ENCODE data around the gene EZH2.

Gene EZH2

GRCh38 chr7:148847815-148848734, 36.0 kb downstream of the EZH2 start:
- DNase-seq (ENCODE audit: low read depth in 1 of 2, low spot score in 1 of 2) = no peak
- H3K4me3 ChIP-seq (replicated peaks; ENCODE audit: insufficient read depth, low read length) = no peak overlapping the region
- no peak overlapping the region for H3K27ac ChIP-seq (replicated peaks)
- H3K27me3 ChIP-seq (ENCODE audit: insufficient read depth, poor library complexity, severe bottlenecking) = no peaks in the 10 kb centered on the region
- TF ChIP-seq POLR2AphosphoS5 (IDR thresholded peaks at IDR 0.05; ENCODE audit: low read depth) = no peak
- TF ChIP-seq REST (IDR thresholded peaks at IDR 0.05; ENCODE audit: insufficient replicate concordance, low read depth) = no peak

- no peak overlapping the region for H3K4me3 ChIP-seq (replicated peaks; ENCODE audit: insufficient read depth, low read length)
- no peaks in the 10 kb centered on the region for H3K27me3 ChIP-seq (ENCODE audit: insufficient read depth, poor library complexity, severe bottlenecking)
- DNase-seq (ENCODE audit: low read depth in 1 of 2, low spot score in 1 of 2) = peak in 1 of 2 experiments; percentile 12
- TF ChIP-seq GABPA (IDR thresholded peaks at IDR 0.05; ENCODE audit: low read depth) = no peak
- TF ChIP-seq CTCF (IDR thresholded peaks at IDR 0.05; ENCODE audit: insufficient read depth, low read length) = no peak
- no peak for TF ChIP-seq POLR2AphosphoS5 (IDR thresholded peaks at IDR 0.05; ENCODE audit: low read depth)
- no peak for TF ChIP-seq SPI1 (IDR thresholded peaks at IDR 0.05; ENCODE audit: borderline replicate concordance, low read depth)
- no peak for TF ChIP-seq REST (IDR thresholded peaks at IDR 0.05; ENCODE audit: insufficient replicate concordance, low read depth)
- 0 out of 2 replicates have a peak overlapping the region, but pooled peaks have one; percentile 22 for H3K27ac ChIP-seq (replicated peaks)
These were observed 45.2 kb downstream of the EZH2 start for GRCh38 chr7:148838905-148839304.

GRCh38 chr7:148835854-148836253, 48.2 kb downstream of the EZH2 start:
- TF ChIP-seq SPI1 (IDR thresholded peaks at IDR 0.05; ENCODE audit: borderline replicate concordance, low read depth) = no peak
- TF ChIP-seq CTCF (IDR thresholded peaks at IDR 0.05; ENCODE audit: insufficient read depth, low read length) = no peak
- no peak for TF ChIP-seq GABPA (IDR thresholded peaks at IDR 0.05; ENCODE audit: low read depth)
- no peak for TF ChIP-seq REST (IDR thresholded peaks at IDR 0.05; ENCODE audit: insufficient replicate concordance, low read depth)
- no peak for TF ChIP-seq POLR2AphosphoS5 (IDR thresholded peaks at IDR 0.05; ENCODE audit: low read depth)
- no peak overlapping the region for H3K4me3 ChIP-seq (replicated peaks; ENCODE audit: insufficient read depth, low read length)
- DNase-seq (ENCODE audit: low read depth in 1 of 2, low spot score in 1 of 2) = no peak
- no peaks in the 10 kb centered on the region for H3K27me3 ChIP-seq (ENCODE audit: insufficient read depth, poor library complexity, severe bottlenecking)
- no peak overlapping the region for H3K27ac ChIP-seq (replicated peaks)

All from HL-60 (cell line).